ENCODE measurements around the gene ANTXRL.
"Not testable (repeated sequence)": the region's sequence is repeated elsewhere in the genome, so short reads cannot be mapped to it uniquely, and the experiment has no call there.

Gene ANTXRL

DNA sequence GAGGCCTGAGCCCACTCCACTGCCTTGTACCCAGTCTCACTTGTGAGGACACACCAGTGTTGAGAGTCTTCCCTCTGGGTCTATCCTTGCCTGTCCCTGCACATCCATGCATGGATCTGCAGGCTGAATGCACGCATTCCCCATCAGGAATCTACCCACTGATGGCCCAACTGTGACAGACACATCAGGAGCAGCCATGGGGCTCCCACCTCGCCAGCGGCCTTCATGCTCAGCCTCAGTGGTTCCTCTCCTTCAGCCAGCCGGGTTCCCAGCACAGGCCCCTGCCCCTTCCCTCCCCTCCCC is 21.3 kb downstream of the ANTXRL start:
- no peak for DNase-seq (ENCODE audit: low read depth in 2 of 2)

DNA sequence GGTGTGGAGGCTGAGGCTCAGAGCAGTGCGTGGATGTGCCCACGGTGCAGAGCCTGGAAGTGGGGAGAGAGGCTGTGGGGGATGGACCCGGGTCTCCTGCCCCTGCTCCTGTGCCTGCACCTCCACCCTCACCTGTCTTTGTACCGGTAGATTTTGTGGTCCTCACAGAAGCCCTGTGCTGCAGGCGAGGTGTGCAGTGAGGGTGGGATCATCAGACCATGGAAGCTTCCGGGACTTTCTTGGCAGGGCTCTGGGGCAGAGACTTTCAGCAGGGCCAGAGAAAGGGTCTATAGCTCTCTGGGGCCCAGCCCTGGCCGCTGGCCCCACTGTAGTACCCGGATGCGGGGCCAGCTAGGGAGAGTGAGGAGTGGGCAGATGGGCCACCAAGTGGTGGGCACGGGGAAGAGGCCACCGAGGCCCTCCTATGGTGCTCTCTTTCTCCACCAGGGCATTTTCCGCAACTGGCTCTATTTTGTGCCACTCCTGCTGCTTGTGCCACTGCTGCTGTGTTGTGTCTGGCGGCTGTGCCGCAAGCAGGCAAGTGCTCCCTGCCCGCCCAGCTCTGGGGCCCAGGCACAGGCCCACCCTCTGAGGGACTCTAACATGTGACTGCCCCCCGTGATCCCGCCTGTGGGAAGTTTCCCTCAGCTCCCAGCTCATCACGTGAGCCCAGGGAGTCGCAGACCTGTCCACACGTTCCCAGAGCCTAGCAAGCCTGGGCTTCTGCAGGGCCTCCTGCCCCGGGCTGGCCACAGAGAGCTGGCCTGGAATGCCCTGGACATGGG is 22.1 kb downstream of the ANTXRL start:
- no peak for DNase-seq (ENCODE audit: low read depth in 2 of 2)

DNA sequence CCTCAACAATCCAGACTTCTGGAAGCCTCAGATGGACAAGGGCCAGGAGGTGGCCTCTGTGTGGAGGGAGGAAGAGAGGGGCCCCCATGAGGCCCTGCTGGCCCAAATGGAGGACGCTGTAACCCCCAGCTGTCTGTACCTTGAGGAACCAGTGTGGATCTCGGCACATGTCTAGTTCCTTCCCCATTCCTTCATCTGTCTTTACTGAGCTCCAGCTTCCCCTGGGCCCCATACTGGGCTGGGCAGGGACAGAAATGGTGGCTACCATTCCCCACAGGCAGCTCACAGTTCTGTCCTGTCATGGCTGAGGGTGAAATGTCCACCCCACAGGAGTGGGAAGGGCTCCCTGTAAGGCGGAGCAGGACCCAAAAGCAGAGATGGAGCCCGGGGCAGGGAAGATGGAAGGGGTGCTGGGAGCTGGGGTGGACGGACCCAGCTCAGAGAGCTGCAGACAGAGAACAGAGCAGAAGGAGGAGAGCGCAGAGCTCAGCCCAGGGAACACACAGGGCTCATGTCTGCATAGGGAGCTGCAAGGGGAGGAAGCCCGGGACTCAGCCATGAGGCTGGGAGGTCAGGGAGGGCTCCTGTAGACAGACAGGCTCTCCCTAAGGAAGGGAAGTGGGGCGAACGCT is 22.8 kb downstream of the ANTXRL start:
- no peak for DNase-seq (ENCODE audit: low read depth in 2 of 2)

DNA sequence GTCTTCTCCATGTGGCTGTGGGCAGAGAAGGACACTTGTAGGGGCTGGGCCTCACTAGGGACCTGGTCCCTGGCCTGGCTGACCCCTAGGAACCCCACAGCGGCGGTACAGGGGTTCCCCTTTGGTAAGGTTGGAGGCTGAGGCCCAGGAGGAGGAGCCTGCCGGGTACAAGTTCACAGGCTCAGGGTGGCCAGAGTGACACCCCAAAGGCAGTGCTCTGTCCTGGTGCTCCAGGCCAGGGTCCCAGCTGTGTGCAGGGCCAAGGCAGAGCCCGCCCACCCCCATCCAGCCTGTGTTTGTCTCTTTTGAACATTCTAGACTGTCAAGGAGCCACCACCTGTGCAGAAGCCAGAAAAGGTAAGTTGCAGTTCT is 23.3 kb downstream of the ANTXRL start:
- no peak for DNase-seq (ENCODE audit: low read depth in 2 of 2)

DNA sequence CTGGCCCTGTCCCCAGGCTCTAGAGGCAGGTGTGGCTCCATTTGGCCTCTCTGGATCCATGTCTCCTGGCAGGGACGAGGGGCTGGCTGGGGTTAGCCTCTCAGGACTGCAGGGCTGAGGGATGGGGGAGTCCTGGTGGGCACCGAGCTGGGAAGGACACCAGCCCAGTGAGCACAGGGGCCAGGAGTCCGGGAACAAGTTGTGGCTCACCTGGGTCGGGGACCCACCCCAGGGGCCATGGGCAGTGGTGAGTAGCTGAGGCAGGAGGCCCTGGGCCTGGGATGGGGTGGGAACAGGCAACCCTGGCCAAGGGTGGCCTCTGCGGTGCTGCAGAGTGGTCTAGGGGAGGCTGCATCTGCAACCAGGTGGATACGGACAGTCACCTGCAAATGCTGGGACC is 24.1 kb downstream of the ANTXRL start:
- DNase-seq (ENCODE audit: low read depth in 2 of 2): no peak

DNA sequence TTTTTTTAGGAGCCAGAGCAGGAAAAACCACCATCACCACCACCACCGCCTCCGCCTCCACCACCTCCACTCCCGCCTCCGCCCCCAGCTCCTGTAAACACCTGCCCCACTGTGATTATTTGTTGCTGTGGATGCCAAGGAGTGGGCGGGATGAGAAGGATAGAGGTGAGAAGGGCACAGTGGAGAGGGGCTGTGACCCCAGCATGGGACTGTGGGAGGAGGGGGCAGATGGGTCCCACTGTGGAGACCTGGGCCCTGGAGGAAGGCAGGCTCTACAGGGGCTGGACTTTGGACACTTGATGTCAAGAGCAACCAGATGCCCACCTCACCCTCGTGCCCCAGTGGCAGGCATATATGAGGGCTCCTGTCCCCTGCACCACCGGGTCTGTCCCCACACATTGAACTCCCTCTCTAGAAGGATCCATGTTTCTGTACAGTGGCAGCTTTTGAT is 24.7 kb downstream of the ANTXRL start:
- DNase-seq (ENCODE audit: low read depth in 2 of 2): no peak

DNA sequence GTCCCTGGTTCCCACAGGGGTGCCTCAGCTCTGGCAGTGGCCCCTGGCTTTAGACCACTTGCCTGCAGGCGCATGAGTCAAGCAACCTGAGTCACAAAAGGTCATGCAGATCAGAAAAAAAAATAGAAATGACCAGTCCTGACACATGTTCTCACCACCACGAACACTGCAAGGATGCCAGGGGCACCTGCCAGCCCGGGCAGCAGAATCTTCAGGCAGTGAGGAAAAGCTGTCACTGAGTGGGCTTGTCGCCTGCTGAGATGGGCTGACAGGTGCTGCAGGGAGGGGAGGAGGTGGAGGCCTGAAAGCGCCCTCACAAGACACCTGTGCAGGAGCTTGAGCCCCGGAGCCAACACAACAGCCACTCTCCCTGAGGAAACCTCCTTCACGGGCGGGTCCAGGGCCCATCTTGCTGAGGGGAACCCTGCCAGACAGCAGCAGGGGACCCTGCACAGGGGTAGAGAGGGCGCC is 25.2 kb downstream of the ANTXRL start:
- DNase-seq (ENCODE audit: low read depth in 2 of 2): not testable (repeated sequence)

DNA sequence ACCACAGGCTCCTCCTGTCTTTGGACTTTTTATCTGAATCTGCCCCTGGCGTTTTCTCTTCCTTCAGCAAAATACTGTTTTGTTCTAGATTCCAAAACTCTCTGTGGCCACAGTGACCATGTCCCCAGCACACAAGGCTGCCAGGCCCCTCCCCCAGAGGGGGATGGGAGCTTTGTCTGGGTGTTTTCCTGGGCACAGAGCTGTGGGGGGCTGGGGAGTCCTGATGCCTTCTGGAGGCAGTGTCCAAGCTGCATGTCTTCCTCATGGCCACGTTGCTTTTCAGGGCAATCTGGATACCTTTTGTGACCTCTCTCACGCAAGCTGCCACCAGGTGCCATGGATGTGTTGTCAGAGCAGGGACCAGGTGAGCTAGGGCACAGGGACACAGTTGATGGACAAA is 26.2 kb downstream of the ANTXRL start:
- no peak for DNase-seq (ENCODE audit: low read depth in 2 of 2)

DNA sequence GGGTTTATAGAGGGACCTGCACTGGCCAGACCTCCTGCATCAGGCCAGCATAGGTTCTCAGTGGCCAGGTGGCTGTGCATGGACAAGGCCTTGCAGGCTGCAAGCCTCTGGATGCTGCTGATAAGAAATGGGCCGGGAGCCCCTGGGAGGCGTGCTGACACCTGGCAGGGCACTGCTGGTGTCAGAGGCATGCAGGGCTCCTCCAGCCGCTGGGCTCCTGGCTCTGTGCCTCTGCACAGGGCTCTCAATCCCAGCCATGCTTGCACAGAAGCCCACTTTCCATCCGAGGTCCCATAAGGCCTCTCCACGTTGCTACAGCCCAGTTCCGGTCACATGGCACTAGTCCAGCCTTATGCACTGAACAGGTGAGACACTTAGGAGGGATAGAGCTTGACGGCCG is 27.3 kb downstream of the ANTXRL start:
- DNase-seq (ENCODE audit: low read depth in 2 of 2): no peak

DNA sequence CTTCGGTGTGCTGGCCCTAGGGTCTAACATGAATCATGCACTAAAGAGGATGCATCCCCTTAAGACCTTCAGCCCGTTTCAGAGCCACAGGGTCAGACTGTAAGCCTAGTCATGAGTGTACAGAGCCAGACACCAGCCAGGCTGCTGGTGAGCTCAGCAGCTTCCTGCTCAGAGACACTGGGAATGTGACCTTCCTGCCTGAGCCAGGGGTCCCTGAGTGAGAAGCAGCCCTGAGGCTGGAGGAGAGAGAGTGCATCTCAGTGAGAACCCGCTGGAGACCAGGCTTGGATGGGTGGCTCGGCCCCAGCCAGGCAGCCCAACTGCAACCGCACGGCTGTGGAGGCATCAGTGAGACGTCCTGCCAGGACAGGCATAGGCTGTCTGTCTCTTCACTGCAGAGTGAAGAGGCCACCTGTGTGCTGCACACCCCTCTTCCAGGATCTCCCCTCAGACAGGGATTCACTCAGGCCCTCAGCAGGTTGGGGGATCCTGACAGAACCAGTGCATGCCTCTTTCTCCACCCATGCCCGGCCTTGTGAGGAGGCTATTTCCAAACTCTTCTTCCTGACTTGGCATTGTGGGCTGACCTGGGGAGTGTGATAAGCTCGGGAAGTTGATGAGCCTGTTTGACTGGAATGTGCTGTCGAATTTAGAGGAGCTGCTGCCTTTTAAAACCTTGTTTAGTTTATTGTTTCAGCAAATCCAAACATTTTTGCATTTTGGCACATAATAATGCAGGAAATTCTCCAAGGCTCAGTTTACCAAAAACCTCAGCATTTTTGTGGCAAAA is 28.5 kb downstream of the ANTXRL start:
- not testable (repeated sequence) for DNase-seq (ENCODE audit: low read depth in 2 of 2)

DNA sequence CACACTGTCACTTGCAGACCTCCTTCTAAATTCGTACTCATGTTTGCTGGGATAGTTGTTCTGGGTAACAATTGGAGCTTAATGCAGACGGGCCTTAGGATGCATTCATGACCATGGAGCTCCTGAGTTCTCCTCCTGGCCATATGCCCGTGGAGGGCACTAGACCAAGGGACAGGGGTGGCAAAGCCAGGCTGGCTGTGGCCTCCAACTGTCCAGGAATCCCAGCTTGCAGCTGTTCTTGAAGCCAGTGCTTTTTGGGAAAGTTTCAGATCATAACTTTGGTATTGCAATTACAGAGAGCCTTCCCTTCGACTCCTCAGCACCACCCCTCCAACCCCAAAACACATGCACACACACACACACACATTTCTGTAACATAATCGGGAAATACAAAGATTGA is 30.6 kb downstream of the ANTXRL start:
- DNase-seq (ENCODE audit: low read depth in 2 of 2): no peak

DNA sequence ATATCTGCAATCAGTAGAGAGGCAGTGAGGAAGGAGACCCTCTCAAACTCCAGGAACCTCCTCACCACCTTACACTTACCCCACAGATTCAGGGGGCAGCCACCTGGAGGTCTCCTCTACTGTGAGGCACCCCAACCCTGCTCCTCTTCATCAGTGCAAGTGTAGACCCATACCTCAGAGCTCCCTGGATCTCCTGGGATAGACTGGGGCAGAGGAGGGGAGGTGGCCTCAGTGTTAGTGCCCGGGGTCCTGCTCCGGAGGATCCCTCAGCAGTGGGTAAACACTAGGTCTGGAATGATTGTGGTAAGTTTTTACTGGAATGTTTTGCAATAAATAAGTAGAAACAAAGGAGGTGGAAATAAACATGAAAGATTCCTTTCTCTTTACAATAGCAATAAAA is 31.1 kb downstream of the ANTXRL start:
- no peak for DNase-seq (ENCODE audit: low read depth in 2 of 2)

DNA sequence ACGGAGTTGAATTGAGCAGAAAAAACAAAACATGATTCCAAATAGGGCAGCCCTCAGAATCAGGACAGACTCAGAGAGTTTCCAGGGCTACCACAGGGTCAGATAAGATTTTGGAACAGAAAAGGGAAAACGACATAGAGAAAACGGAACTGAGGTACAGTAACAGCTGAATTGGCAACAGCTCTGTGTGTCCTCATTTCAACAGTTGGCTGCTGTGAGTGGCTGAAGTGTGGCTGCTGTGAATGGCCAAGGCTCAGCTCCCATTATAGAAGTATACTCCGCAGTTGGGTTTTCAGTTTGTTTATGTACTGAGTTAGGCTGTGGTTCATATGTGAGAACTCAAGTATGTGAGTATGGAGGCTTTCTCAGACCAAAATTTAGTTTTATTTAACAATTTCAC is 32.0 kb downstream of the ANTXRL start:
- no peak for DNase-seq (ENCODE audit: low read depth in 2 of 2)

DNA sequence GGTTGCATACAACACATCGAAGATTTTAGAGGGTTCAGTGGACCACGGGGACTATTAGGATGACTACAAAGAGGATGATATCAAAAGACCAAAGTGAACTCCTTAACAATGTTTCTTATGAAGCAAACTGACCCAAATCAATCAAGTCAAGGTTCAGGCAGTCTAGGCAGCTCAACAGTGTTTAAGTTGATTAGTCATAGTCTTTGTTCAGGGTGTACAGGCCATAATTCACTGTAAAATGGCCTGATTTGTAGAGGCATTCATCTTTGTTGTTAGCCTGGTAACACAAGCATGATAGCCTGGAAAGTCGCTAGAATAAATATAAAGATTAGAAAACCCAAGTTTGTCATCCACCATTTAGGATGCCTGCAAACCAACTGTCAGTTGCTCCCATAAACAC is 32.6 kb downstream of the ANTXRL start:
- DNase-seq (ENCODE audit: low read depth in 2 of 2): no peak

DNA sequence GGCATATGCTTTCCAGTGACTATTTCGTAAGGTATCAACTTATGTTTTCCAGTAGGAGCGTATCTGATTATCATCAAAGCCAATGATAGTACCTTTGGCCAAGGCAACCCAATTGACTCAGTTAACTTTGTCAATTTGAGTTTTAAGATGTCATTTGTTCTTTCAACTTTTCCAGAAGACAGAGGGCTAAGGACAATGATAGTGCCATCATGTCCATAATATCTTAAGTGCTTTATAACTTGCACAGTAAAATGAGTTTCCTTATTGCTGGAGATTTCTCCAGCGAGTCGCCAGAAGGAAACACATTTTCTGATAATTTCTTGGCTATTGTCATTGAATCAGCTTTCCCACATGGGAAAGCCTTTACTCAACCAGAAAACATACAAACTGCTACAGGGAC is 35.0 kb downstream of the ANTXRL start:
- no peak for DNase-seq (ENCODE audit: low read depth in 2 of 2)

DNA sequence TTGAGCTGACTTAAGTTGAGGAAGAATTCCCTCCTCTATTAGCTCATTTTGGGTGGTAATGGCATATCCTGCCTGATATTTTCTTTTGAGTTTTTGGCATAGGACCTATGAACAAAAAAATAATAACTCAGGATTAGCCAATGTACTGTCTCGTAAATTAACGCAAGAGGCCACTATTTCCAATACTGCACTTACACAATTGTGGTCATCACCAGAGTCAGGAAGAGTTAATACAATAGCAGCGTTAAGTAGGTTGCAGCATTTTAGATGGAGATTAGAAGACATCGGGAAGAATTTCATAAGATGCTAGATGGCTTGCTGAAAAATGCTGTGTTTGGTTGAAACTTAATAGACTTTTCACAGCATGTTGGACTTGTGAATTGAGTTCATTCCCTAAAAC is 36.4 kb downstream of the ANTXRL start:
- DNase-seq (ENCODE audit: low read depth in 2 of 2): no peak

DNA sequence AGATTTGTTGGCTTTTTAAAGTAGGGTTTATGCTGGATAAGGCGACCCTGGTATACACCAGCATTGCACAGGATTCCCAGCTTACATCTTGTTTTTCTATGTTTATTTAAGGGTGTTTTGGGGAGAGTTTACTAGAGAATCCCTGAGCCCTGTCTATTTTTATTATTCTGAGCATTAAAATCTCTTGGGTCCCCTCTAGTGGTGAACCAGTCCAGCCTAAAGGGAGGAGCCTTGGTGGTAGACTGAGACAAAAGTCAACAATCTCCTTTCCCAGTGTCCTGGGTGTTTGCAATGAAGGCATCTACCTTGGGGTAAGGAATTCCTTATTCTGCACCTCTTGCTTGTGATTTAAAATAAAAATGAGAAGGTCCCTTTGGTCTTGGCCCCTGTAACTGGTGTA is 38.2 kb downstream of the ANTXRL start:
- DNase-seq (ENCODE audit: low read depth in 2 of 2): no peak

DNA sequence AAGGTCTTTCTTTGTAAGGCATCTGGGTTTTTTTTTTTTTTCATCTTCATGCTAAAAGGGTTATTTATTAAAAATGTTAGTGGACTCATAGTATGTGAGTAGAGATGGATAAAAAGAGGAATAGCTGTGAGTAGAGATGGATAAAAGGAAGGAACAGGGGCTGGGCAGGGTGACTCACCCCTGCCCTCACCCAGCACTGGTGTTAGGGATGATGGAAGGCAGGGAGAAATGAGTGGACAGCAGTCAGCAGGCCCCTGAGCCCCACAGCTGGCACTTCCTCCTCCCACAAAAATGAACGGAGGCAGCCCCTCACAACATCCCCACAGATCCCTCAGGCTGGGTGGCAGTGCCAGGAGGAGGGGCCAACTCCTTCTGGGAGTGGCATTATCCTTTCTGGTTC is 39.3 kb downstream of the ANTXRL start:
- DNase-seq (ENCODE audit: low read depth in 2 of 2): no peak

DNA sequence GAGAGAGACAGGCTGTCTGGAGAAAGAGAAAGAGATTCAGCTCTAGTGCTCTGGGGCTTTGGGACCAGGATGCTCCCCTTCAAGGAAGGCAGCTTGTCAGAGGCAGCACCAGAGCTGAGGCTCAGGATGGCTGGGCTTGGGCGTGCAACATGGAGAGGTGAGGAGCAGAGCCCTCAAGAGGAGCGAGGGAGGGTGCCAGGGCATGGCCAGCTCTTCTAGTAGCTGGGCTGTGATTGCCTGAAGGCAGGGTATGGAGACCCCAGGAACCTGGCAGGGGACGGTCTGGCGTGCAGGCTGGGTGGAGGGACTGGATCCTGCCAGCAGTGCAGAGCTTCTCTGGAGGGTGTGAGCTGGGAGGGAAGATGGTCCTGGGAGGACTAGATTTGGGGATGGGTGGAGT is 40.2 kb downstream of the ANTXRL start:
- DNase-seq (ENCODE audit: low read depth in 2 of 2): no peak

DNA sequence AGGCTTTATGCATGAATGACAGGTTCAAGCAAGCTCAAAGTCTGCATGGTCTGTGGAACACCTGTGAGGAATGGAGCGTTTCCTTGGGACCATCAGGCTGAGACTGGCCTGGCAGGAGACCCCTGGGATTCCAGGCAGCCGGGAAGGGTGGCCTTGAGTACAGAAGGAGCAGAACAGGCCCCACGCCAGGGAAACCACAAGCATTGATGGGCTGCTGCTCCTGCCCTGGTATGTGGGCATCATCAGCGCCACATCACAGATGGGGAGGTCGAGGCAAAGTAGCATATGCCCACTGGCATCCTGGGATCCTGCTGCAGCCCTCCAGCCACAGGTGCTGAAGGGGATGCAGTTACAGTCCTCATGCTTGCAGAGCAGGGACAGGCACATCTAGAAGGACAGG is 40.9 kb downstream of the ANTXRL start:
- no peak for DNase-seq (ENCODE audit: low read depth in 2 of 2)

DNA sequence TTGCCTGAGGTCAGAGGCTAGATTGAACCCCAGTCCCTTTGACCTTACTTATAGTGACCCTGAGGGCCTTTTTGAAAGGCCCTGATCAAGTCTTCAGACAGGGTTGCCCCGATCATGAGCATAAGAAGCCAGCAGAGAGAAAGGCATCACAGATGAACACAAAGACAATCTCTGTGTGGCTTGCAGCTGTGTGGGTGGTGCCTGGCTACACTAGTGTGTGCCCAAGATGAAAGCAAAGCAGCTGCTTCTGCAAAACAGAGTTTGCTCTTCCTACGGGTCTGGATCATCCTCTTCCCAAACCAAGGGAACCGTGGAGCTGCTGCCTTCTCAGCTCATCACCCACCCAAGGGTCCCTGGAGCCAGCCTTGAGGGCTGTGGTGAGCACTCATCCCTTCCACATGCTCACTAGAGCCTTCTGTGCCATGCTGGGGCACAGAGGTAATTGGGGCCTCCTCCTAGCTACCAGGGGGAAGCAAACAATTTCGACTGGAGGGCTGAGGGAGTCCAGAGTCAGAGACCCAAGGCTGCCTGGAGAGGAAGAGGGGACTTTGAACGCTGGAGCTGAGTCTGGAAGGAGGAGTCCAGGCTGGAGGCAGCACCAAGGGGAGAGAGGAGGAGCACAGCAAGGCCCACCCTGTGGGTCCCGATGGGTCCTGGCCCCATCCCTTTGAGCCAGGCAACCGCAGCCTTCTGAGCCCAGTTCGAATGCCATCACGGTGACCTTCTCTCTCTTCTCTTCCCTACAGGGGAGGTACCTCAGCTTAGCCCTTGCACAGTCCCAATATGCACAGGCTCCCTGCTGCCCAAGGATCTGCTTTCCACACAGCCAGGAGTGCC is 42.3 kb downstream of the ANTXRL start:
- no peak for DNase-seq (ENCODE audit: low read depth in 2 of 2)

DNA sequence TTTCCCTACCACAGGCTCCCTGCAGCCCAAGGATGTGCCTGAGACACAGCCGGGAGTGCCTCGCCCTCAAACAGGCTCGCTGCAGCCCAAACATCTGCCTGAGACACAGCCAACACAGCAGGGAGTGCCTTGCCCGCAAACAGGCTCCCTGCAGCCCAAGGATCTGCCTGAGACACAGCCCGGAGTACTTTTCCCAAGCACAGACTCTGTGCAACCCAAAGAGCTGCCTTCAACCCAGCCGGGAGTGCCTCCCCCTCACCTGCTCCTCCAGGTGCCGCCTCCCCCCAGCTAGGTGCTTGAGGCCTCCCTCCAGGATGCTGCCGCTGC is 42.9 kb downstream of the ANTXRL start:
- no peak for DNase-seq (ENCODE audit: low read depth in 2 of 2)

All from stimulated activated CD4-positive, alpha-beta T cell treated with anti-CD3 and anti-CD28 coated beads, Interleukin-12 subunit alpha, Interleukin-12 subunit beta, amount 100 ng/mL, for 24 hours (primary cell).